GM12801 (cell line): ENCODE measurements around the gene TOR4A.

Source experiments
- CTCF ChIP-seq: IDR thresholded peaks from one replicate; pipeline ENCODE4 v1.5.1; 2011; ENCODE audit warnings: control low read depth; ENCODE audit not compliant: insufficient read length; ENCODE audit errors: extremely low read depth

The TOR4A gene

GRCh38 chr9:137236238-137236935 is 41.1 kb upstream of the TOR4A start:
- TF ChIP-seq CTCF: no peak

GRCh38 chr9:137236936-137237421 is 40.5 kb upstream of the TOR4A start:
- TF ChIP-seq CTCF: no peak

- TF ChIP-seq CTCF: no peak
These were observed 39.5 kb upstream of the TOR4A start for GRCh38 chr9:137237759-137238726.

GRCh38 chr9:137240318-137240840 is 37.1 kb upstream of the TOR4A start:
- TF ChIP-seq CTCF: no peak

- TF ChIP-seq CTCF: no peak
These were observed 36.6 kb upstream of the TOR4A start, which contains the start of gene TUBB4B for GRCh38 chr9:137240841-137241489. Gene TUBB4B (plus strand): TSS chr9:137241287. CDS start chr9:137241361, 74 bp downstream.

GRCh38 chr9:137241490-137242268 is 35.8 kb upstream of the TOR4A start:
- TF ChIP-seq CTCF: no peak
